Measurements from ENCODE around the gene ZNF618.

ZNF618 gene

GRCh38 chr9:114054191-114054690, 178.1 kb downstream of the ZNF618 start:
- TF ChIP-seq CTCF (IDR thresholded peaks at IDR 0.05): no peak

- no peak for TF ChIP-seq CTCF (IDR thresholded peaks at IDR 0.05)
Observed at GRCh38 chr9:114055061-114055460, 179.0 kb downstream of the ZNF618 start.

- TF ChIP-seq CTCF (IDR thresholded peaks at IDR 0.05): no peak
Observed at GRCh38 chr9:114055894-114056293, 179.8 kb downstream of the ZNF618 start.

GRCh38 chr9:114056527-114056926, 180.4 kb downstream of the ZNF618 start:
- TF ChIP-seq CTCF (IDR thresholded peaks at IDR 0.05): no peak

- no peak for TF ChIP-seq CTCF (IDR thresholded peaks at IDR 0.05)
Observed at GRCh38 chr9:114057161-114057885, 181.2 kb downstream of the ZNF618 start.

- no peak for TF ChIP-seq CTCF (IDR thresholded peaks at IDR 0.05)
Observed at GRCh38 chr9:114058688-114059046, 182.6 kb downstream of the ZNF618 start.

- no peak for TF ChIP-seq CTCF (IDR thresholded peaks at IDR 0.05)
Observed at GRCh38 chr9:114059047-114059803, 183.1 kb downstream of the ZNF618 start.

Measured in LNCAP (cell line).